ENCODE data around the gene S100A12.

Gene S100A12

DNA sequence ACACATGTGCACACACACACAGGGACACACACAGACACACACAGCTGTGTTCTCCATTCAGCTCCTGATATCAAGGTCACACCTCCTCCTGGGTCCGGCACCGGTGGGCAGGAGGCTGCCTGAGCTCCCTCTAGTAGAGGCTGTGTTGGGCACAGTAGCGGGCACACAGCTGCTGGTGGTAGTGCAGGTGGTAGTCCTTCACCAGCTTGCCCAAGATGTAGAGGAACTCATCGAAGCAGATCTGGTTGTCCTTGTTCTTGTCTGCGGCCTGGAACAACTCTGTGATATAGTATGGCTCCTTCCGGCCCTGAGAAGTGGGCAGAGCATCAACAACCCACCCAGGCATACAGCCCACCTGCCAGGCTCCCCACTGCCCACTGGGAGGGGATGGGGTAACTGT, 21.0 kb upstream of the S100A12 start:
- no peak for DNase-seq

GRCh38 chr1:153395776-153396175, 20.4 kb upstream of the S100A12 start:
- no peak for DNase-seq

DNA sequence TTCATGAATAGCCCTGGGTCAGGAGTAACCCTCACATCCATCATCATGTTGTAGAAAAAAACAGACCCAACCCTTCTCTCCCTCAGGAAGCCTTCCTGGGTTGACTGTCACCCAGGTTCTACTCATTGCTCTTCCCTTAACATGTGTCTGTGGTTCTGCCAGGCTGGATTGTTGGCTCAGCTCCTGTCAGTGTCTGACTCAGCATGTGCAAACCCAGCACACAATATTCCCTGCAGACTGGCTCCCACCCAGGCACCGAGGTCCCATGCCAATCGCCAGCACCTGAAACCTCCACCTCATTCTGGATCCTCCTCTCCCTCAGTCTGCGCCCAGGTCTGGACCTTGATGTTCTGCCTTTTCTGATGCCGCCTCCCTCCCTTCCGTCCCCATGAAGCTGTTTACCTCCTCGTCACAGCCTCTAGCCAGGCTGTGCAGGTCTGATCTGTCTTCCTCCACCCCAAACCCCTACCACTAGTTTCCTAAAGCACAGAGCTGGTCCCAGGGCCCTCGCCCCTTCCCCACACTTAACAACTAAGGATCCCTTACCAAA, 19.8 kb upstream of the S100A12 start:
- DNase-seq, result no peak

- DNase-seq, result no peak
These were observed 19.0 kb upstream of the S100A12 start for GRCh38 chr1:153394391-153394790.

GRCh38 chr1:153393926-153394325, 18.5 kb upstream of the S100A12 start:
- no peak for DNase-seq

GRCh38 chr1:153392822-153393221, 17.4 kb upstream of the S100A12 start:
- no peak for DNase-seq

DNA sequence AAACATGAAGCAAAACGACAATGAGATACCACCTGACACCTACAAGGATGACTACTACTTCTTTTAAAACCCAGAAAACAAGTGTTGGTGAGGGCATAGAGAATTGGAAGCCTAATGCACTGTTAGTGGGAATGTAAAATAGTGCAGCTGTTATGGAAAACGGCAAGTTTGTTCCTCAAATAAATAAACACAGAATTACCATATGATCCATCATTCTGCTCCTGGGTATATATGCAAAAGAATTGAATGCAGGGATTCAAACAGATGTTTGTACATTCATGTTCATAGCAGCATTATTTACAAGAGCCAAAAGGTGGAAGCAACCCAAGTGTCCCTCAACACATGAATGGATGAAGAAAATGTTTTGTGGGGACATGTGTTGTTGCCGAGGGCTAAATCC, 16.8 kb upstream of the S100A12 start:
- no peak for DNase-seq

- peak; percentile 24 for DNase-seq
These were observed 15.7 kb upstream of the S100A12 start, which contains the start of gene S100A8 for GRCh38 chr1:153390938-153391710. Gene S100A8 (minus strand): TSS chr1:153391073. CDS start chr1:153390535, 538 bp downstream.

DNA sequence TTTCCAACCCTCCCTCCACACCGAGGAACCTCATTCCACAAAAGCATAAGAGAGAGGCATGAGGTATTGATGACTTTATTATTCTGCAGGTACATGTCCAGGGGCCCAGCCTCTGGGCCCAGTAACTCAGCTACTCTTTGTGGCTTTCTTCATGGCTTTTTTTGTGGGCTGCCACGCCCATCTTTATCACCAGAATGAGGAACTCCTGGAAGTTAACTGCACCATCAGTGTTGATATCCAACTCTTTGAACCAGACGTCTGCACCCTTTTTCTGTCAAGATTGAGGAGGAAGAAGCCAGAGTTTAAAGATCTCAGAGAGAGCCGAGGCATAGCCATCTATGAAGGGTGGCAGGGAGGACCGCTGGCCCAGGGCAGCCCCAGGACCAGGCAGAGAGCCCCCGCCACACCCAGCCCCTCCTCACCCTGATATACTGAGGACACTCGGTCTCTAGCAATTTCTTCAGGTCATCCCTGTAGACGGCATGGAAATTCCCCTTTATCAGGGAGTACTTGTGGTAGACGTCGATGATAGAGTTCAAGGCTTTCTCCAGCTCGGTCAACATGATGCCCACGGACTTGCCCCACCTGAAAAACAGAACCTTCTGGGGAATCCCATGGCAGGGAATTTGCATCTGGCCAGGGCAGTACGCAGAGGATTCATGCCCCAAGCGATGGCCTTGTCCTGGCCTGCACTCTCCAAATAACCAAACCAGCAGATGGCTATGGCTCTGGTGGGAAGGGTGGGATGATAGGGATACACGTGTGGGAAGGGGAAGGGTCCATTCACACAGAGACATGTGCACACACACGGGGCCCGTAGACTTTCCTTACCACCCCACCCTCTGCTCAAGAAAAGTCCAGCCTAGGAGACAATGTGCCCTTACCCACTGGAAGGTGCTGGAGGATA, 14.8 kb upstream of the S100A12 start:
- DNase-seq, result no peak

DNA sequence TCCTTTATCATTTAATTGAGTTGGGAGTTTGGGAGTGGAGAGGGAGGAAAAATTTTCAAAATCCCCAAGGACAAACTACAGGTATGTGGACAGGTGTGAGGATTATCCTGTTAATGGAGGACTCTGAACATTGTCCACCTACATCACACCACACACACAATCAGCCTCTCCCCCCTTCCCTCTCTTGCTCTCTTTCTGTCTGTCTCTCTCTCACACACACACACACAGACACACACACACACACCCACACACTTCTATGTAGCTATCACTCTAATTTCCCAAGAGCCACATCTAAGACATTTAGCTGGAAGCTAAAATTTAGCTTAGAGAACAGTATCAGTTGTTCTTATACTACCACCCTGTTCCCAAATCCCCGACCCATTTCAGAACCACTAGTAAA, 14.0 kb upstream of the S100A12 start:
- DNase-seq, result no peak

DNA sequence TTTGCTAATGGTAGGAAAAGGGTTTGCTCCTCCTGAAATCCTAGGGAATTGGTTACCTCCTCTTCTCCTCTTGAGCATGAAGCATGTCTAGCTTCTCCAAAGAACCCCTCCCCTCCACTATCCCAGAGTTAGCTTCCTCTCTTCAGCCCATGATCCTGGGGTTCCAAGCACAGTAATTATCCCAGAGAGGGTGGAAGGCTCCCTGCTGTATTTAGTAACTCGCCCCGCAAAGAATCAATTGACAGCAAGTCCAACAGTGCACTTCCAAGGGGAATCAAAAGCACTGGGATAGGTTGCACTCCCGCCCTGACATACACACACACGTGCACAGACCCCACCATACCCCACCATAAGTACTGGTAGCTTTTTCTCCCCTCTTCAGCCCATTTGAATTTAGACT, 12.4 kb upstream of the S100A12 start:
- no peak for DNase-seq

DNA sequence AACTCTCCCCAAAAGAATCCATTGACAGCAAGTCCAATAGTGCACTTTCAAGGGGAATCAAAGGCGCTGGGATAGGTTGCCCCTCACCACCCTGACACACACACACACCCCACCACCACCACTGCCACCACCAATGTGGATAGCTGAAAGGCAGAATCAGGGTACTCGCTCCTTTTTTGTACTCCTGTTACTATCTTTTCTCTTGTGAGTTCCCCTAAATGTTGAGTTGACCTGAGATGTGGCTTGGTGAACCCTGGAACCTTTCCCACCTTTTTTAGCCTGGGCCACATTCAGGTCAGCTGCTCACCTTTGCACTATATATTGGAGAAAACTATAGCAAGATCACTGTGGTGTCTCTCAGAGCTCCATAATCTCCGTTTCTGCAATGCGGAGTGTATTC, 11.6 kb upstream of the S100A12 start:
- no peak for DNase-seq

DNA sequence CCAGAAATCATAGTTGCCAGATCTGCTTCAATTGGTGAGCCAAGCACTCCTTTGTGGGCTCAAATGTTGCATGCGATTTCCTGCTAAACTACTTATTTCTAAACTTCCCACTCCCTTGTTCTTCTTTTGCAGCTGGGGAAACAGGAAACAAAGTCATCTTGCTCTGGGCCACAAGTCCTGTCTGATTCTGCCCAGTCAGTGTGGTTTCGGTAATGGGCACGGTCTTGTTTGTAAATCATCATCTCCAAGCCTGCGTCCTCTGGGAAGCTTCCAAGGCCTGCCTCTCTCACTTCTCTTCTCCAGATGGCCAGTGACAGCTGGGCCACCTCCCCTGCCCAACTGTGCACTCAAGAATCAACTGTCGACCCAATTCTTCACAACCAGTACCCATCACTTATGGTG, 11.1 kb upstream of the S100A12 start:
- DNase-seq, result no peak

DNA sequence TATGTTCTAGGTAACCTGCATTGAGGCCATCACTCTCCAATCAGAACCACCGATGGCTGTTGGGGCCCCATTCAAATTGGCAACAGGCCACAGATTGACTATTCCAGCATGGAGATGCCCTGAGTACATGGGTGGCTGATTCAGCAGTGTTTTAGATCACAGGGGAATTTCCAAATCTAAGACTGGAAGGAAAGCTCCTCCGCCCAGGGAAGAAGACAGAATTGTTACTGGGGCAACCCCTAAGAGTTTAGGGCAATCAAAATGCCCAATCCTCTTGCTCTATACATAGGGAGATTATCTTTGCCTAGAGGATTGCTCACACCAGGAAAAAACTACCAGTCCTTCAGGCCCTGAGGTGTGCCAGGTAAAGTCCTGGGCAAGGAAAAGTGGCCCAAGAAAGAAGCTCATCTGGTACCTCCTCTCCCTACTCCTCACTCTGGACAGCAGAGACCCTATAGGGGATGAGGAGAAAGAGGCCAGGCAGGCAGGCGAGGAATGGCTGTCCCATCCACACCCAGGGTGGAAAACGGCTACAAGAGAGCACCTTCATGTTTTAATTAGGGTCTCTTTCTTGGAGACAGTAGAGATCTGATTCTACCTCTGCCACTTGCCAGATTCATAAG, 9.6 kb upstream of the S100A12 start:
- DNase-seq, result no peak

GRCh38 chr1:153380711-153381110, 5.3 kb upstream of the S100A12 start:
- no peak for DNase-seq

DNA sequence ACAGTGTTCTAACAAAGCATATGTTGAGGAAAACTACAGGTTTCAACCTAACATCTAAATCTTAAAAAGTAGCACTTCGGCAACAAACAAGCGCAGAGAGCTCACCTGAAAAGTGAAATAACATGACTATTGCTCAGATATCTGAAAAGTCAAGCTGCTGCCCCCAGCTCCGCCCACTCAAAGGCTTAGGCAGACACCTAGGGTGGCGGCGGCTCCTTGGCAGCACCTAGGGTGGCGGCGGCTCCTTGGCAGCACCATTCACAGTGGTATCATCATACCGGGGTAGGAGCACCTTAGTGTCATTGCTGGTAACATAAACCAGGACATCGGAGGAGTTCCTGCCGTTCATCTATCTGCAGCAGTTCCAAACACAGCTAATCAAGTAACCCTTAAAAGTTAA, 4.2 kb upstream of the S100A12 start:
- no peak for DNase-seq

DNA sequence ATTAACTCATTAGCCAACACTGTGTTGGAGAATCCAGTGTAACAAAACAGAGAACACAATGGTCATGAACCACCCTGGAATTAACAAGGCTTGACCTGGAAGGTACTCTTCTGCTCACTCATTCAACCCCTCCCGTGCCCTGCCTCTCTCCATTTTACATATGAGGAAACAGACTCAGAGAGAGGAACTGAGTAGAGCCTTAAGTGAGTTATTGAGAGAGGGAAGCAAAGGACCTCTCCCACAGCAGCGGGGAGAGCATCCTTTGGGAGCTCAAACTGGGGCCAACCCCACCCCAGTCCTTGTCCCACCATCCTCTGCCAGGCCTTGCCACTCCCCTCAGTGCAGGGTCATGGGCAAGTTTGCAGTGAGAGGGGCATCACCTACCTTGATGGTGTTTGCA, 1.4 kb downstream of the S100A12 start:
- DNase-seq, result no peak

DNA sequence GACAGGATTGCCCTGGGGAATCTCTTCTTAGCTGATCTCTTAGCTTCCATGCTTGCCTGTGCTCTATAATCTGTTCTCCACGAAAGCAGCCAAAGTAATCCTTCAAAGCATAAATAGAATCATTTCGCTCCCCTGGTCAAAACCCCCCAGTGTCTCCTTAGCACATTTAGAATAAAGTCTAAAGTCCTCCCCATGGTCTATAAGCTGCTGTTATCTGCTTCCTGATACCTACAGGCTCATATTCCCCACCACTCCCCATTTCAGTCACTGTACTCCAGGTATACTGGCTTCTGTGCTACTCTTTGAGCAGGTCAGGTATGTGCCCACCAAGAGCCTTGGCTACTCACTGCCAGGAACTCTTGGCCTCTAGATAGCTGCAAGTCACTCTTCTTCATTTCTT, 2.9 kb downstream of the S100A12 start:
- DNase-seq, result no peak

DNA sequence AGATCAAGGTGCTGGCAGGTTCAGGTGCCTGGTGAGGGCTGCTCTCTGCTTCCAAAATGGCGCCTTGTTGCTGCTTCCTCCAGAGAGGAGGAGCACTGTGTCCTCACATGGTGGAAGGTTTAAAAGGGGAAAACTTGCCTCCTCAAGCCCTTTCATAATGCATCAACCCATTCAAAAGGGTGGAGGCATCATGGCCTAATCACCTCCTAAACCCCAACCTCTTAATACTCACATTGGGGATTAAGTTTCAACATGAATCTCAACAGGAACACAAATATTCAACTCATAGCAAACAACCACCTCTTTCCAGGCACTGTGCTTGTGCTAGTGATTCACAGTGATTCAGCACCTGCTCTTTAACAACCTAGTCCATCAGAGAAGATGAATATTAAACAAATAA, 4.2 kb downstream of the S100A12 start:
- no peak for DNase-seq

DNA sequence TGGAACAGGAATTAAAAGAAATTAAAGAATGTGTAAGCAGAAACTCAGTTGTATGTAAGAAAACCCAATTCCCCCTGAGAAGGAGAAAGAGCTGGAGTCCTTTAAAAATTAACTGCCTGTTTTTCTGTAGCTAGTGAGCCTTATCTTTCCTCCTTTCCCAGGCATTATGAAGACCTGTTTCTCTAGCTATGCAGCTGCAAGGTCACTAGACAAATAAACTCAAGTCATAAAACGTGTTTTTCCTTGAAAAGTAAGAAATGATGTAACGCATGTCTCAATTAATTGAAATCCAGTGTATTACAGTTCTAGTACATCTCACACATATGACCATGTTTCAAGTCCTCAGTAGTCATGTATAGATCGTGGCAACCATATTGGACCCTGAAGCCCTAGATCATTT, 5.3 kb downstream of the S100A12 start:
- DNase-seq, result no peak

DNA sequence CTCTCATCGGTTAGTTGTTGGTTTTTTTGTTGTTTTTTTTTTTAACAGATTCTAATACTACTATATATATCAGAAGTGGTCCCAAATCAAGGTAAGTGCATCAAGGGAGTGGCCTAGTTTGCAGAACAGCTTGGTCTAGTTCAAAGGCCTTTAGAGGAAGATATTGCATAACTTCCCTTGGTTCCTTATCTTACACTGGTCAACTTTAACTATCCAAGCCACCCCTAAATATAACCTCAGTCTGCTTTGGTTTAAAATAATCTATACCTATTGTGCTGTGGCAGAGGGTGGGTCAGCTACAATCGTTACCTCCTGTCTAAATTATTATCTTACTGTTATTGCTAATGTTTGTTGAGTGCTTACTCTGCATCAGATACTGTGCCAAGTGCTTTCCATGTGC, 6.9 kb downstream of the S100A12 start:
- DNase-seq, result no peak

GRCh38 chr1:153367090-153367489, 8.3 kb downstream of the S100A12 start:
- no peak for DNase-seq

GRCh38 chr1:153366261-153366660, 9.2 kb downstream of the S100A12 start:
- DNase-seq, result no peak
